Measurements from ENCODE around the gene ZNF280B. TPM values are rescaled to one million over a fixed set of nuclear protein-coding genes. Genes with fewer than 3 reads are reported as not detected.
A peak's percentile ranks its signal among the peaks of the same experiment; 100 is the strongest.

The ZNF280B gene, protein sequence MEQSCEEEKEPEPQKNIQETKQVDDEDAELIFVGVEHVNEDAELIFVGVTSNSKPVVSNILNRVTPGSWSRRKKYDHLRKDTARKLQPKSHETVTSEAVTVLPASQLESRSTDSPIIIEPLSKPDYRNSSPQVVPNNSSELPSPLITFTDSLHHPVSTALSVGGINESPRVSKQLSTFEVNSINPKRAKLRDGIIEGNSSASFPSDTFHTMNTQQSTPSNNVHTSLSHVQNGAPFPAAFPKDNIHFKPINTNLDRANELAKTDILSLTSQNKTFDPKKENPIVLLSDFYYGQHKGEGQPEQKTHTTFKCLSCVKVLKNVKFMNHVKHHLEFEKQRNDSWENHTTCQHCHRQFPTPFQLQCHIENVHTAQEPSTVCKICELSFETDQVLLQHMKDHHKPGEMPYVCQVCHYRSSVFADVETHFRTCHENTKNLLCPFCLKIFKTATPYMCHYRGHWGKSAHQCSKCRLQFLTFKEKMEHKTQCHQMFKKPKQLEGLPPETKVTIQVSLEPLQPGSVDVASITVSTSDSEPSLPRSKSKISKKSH
- total RNA-seq = 1 to 10 TPM; 2.4 to 3.7 (median 2.6) TPM

DNA sequence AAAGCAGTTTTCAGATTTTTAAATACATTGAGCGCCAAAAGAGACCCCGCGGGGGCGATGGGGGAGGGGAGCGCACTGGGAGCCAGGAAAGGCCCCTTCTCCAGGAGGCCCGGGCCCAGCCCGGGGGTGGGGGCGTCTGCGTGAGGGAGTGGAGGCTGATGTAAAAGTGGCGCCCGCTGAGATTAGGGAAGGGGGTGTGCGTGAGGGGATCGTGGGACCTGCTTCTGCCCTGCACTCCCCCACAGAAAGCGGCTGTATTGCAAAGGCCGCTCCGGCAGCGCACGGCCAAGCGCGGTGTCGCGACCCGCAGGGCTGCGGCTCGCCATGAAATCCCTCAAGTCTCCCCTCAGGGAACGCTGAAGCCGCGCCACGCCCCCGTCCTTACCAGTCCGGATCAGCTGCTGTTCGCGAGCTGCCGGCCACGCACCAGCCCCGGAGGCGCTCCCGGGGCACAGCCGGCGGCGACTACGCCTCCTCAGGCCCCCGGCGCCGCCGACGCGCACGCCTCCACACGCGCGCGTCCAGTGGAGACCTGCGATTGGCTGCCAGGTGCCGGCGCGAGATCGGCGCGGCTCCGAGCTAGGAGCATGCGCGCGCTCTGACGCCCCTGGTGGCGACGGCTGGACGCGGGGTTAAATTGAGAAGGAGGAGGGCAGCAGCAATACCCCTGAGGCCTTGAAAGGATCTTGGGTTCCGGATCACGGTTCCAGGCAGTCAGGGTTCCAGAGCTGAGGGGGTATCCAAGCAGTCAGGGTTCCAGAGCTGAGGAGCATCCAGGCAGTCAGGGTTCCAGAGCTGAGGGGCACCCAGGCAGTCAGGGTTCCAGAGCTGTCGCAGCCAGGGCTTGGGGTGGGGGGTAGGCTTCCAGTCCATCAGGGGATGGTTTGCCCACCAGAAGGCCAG lies at the start of gene ZNF280B:
Gene ZNF280B, minus strand, starts transcription at position 469 of the 903 bp plus-strand sequence. CDS start 19,344 bp downstream, outside the sequence.
- Mint-ChIP-seq H3K36me3 (ENCODE audit: insufficient read depth) (peaks cover 16% of the 10 kb centered on the region), H3K27me3 (ENCODE audit: low read depth) (peaks cover 5% of the 10 kb centered on the region), H3K9me3 (no peaks in the 10 kb centered on the region), H3K4me3 (peak within 1 kb of the TSS; percentile 81), H3K4me1 (ENCODE audit: low read depth) (peaks cover 8% of the 10 kb centered on the region)
- DNase-seq (peak; percentile 74), ATAC-seq (peak; percentile 97 to 98)

DNA sequence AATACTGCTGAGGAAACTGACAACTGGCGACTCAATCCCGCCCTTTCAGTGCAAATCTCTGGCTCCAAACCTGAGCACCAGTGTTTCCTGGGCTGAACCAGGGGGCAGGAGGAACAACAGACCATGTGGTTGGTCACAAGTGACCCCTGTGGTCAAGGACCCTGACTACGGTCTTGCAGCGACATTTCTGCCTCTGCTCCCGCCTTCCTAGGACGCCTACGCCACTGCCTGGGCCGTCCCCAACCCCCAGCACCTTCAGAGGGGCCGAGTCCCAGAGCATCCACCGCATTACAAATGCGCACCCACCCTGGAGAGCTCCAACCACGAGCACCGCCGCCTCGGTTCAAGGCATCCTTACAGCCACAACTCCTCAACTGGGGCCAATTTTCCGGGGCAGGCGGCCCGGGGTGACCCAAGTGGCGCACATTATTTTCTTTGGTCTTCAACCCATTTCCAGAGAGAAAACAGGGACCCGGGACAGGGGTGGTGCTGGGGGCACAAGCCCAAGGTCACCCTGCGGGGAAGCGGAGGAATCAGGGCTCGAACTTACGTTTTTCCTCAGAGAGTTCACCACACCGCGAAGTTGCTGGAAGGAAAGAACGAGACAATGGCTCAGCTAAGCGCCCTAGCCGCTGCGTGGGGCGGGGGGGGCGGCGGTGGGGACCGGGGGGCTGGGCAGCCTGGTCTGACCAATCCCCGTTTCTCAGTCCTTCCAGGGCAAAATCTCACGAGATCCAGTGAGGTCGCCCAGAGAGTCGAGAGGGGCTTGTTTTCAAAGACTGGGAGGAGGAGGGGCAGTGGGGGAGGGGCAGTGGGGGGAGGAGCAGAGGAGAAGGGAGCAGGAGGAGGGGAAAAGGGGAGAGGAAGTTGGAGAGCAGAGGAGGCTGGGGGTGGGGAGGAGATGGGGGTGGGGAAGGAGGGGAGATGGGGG lies 48.7 kb upstream of the ZNF280B start:
- ATAC-seq (no peak), DNase-seq (no peak)
- no peaks in the 10 kb centered on the region for H3K27me3 Mint-ChIP-seq (ENCODE audit: low read depth)
- H3K4me1 Mint-ChIP-seq (ENCODE audit: low read depth) = peaks cover 4% of the 10 kb centered on the region
- no peak overlapping the region for H3K4me3 Mint-ChIP-seq
- H3K9me3 Mint-ChIP-seq = no peaks in the 10 kb centered on the region
- H3K36me3 Mint-ChIP-seq (ENCODE audit: insufficient read depth) = no peaks in the 10 kb centered on the region

DNA sequence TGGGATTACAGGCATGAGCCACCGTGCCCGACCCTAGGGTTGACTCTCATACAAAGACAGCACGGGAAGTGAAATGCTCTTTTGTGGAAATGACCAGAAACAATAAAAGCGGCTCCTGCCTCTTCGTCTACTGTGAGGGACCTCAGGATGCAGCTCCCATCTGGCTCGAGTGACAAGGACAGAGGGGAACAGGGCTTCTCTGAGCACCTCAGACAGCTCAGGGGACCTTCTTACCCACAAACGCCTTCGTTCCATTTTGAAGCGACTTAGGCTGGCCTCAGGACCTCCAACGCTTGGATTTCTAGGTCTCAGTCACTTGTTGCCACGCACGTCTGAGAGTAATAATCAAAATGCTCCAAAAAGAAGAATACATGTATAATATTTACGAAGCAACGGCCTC lies 48.0 kb upstream of the ZNF280B start:
- H3K4me1 Mint-ChIP-seq (ENCODE audit: low read depth) = peaks cover 4% of the 10 kb centered on the region
- no peak overlapping the region for H3K4me3 Mint-ChIP-seq
- no peak for ATAC-seq

DNA sequence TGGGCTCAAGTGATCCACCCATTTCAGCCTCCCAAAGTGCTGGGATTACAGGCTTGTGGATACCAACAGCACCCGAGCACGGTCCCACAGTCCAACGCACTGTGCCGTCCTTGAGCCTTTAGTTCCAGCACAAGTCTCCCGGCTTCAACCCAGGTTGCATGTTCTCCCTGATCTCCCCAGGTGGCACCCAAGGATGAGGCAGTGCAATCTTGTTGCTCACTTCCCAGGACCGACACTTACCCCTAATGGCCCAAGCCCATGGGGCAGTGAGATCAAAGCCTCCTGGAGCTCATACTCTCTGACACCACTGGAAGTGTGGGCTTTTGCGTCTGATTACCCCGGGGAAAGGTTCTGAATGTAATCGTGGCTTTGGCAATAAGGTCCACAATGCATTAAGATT lies 47.1 kb upstream of the ZNF280B start:
- Mint-ChIP-seq H3K4me1 (ENCODE audit: low read depth) (peaks cover 4% of the 10 kb centered on the region), H3K4me3 (no peak overlapping the region), H3K27me3 (ENCODE audit: low read depth) (no peaks in the 10 kb centered on the region), H3K36me3 (ENCODE audit: insufficient read depth) (no peaks in the 10 kb centered on the region), H3K9me3 (no peaks in the 10 kb centered on the region)
- ATAC-seq = no peak
- no peak for DNase-seq

More for the DNA sequence above, 48.0 kb upstream of the ZNF280B start:
- DNase-seq = no peak
- Mint-ChIP-seq H3K9me3 (no peaks in the 10 kb centered on the region), H3K27me3 (ENCODE audit: low read depth) (no peaks in the 10 kb centered on the region), H3K36me3 (ENCODE audit: insufficient read depth) (no peaks in the 10 kb centered on the region)

DNA sequence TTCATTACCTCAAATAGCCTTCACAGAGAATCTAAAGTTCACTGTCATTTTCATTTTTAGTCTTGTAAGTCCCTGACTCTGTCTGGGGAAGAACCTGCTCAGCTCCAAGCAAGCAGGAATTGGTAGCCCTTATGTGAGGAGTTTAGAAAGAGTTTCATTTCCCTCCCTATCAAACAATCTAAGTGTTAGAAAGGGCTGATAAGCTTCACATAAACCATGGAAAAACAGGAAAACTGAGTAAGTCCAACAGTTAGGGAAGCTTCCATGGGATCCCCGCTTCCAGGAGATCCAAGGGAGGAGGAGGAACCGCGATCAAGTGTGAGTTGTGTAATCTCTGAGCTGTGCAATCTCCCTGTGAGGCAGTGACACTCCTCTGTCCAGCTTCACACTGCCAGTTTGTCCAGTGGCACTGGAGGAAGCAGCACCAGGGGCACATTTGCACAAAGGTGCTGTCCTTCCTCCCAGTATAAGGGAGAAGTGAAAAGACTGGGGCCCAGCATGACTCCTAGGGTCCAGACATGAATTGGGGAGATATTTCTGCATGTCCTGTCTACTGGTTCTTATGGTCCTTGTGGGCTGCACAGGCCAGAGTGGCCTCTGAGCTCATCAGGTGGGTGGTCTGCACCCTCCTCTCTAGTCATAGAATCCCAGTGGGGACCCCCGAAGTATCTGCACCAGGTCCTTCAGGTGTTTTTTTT lies 46.2 kb upstream of the ZNF280B start:
- DNase-seq (no peak), ATAC-seq (no peak)
- no peak overlapping the region for H3K4me3 Mint-ChIP-seq
- no peaks in the 10 kb centered on the region for H3K36me3 Mint-ChIP-seq (ENCODE audit: insufficient read depth)
- peaks cover 4% of the 10 kb centered on the region for H3K4me1 Mint-ChIP-seq (ENCODE audit: low read depth)
- no peaks in the 10 kb centered on the region for H3K9me3 Mint-ChIP-seq
- no peaks in the 10 kb centered on the region for H3K27me3 Mint-ChIP-seq (ENCODE audit: low read depth)

DNA sequence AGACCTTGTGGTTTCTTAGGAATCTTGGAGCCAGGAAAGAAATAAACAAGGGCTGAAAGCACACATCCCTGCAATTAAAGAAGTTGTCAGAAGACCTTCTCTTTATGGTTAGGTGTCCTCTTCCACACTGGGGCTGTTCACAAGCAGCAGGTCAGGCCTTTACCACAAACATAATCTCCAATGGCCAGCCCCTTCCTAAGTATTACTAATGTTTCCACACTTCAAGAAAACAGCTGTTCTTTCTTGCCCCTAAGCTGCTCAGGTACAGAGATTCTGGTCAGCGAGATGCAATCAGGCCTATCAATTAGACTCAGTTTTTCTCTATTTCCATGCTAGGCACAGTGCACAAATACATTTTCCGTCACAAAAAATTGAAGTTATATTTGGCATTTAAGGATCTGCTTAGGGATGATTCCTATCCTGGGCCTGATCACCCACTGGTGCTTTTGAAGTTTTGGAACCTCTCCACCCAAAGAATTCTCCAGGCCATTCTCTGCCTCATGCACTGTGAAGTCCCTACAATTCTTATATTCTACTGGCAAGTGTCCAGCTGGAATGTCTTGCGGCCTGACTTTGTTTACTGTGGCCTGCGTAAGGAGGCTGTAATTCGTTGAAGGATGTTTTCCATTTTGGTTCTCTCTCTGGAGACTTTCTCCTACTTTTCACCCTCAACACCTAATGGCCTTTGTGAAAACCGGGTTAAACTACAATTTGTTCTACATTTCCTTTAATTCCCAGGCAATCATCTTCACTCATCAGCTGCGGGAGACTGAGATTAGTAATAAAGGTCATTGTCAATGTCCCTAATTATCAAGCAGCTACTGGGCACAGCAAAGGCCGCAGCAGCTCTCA lies 45.4 kb upstream of the ZNF280B start:
- Mint-ChIP-seq H3K36me3 (ENCODE audit: insufficient read depth) (no peaks in the 10 kb centered on the region), H3K4me3 (no peak overlapping the region), H3K9me3 (no peaks in the 10 kb centered on the region), H3K4me1 (ENCODE audit: low read depth) (peaks cover 1% of the 10 kb centered on the region), H3K27me3 (ENCODE audit: low read depth) (no peaks in the 10 kb centered on the region)
- no peak for DNase-seq
- no peak for ATAC-seq

DNA sequence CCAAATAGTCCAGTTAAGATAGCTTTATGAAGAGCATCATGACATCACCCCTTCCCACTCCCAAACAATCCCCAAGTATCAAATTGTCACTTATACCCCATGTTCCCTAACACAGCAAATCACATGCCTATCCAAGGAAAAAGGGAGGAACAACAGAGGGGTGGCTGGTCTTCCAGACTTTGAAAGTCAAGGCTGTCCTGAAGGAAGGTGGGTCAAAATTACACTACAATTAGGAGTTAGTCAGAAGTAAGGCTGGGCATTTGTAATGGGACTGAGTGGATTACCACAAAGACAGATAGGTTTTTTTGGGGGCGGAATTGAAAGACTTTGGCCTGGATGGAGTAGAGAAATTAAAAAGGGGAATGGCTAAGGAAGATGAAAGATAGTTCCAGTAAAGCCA lies 44.6 kb upstream of the ZNF280B start:
- ATAC-seq (no peak), DNase-seq (no peak)
- Mint-ChIP-seq H3K4me3 (no peak overlapping the region), H3K4me1 (ENCODE audit: low read depth) (no peaks in the 10 kb centered on the region), H3K27me3 (ENCODE audit: low read depth) (no peaks in the 10 kb centered on the region), H3K36me3 (ENCODE audit: insufficient read depth) (no peaks in the 10 kb centered on the region), H3K9me3 (no peaks in the 10 kb centered on the region)

DNA sequence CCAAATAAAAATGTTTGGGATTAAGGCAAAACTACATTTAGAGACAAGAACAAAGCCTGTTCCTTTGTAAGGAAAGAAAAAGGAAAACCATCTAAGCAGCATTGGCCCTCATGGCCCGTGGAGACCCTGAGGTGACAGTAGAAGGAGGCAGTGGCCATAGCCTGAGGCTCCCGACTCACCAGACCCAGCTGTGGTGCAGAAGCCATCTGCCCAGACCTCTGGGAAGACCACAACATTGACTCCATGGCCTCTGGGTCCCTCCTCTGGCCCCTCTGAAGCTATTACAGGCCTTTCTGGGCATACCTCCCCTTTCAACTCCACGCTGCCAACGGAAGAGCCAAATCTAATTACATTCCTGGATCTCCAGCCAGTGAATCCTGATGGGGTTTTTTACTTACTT lies 44.1 kb upstream of the ZNF280B start:
- ATAC-seq (no peak), DNase-seq (no peak)
- Mint-ChIP-seq H3K9me3 (no peaks in the 10 kb centered on the region), H3K27me3 (ENCODE audit: low read depth) (no peaks in the 10 kb centered on the region), H3K4me3 (no peak overlapping the region), H3K36me3 (ENCODE audit: insufficient read depth) (no peaks in the 10 kb centered on the region), H3K4me1 (ENCODE audit: low read depth) (no peaks in the 10 kb centered on the region)

DNA sequence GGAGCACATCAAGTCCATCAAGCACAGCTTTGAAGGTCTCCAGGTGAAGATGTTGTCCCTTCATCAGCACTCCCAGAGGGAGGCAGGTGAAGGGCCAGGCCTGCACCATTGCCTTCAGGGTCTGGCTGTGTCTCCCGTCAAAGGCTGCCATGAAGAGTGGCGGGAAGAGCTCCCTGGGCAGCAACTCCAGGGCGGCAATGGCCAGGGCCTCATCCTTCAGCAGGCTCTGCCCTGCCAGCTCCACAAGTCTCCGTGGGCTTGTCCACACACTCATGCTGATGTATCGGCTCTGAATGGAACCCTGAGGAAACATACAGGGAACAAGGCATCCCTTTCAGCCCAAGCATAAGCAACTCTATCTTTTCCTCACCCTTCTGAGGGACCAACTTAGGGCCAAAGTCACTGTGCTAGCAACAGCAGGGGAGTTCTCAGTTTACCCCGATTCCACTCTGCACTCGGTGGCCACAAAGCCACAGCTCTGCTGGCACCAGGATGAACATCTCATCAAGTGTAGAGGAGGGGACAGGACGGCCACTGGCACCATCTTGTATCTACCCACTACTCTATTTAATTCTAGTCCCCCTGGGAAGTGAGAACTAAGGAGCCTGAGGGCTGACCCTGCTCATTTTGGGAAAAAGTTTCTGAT lies 42.4 kb upstream of the ZNF280B start:
- Mint-ChIP-seq H3K27me3 (ENCODE audit: low read depth) (peaks cover 1% of the 10 kb centered on the region), H3K36me3 (ENCODE audit: insufficient read depth) (no peaks in the 10 kb centered on the region), H3K4me1 (ENCODE audit: low read depth) (no peaks in the 10 kb centered on the region), H3K9me3 (no peaks in the 10 kb centered on the region), H3K4me3 (no peak overlapping the region)
- DNase-seq (no peak), ATAC-seq (no peak)

DNA sequence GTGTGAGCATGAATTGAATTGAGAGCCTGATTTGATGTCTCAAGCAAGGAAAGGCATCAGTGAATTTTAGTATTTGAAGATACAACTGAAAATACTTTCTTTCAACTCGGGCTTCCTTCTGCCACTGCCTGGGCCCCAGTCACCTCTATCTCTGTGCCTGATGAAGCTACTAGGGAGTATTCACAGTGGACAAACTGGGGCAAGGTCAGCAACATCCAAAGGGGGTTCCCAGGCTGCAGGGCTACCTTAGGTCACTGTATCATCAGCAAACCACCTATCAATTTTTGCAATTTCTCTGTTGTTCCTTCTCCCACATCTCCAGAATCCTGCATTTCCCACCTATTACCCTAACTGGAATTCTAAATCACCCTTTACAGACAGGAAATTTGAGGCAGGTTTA lies 40.4 kb upstream of the ZNF280B start:
- no peaks in the 10 kb centered on the region for H3K9me3 Mint-ChIP-seq
- no peak overlapping the region for H3K4me3 Mint-ChIP-seq
- H3K27me3 Mint-ChIP-seq (ENCODE audit: low read depth) = peaks cover 1% of the 10 kb centered on the region
- DNase-seq (no peak), ATAC-seq (no peak)
- no peaks in the 10 kb centered on the region for H3K4me1 Mint-ChIP-seq (ENCODE audit: low read depth)
- no peaks in the 10 kb centered on the region for H3K36me3 Mint-ChIP-seq (ENCODE audit: insufficient read depth)

DNA sequence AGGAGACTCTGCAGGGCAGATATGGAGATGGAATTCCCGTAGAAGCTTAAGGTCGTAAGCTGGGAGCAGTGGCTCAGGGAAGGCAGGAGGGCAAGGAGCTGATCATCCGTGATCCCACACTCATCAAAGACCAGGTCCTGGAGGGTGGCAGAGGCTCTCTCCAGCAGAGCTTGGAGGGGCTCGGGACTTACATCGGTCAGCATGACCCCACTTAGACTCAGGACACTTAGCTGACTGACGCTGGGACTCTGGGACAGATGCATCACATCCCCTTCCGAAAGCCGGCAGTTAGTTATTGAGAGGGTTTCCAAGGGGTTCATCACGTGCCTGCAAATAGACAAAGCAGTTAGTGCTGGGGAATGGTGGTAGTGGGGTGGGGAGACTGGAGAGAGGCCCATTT lies 39.8 kb upstream of the ZNF280B start:
- H3K27me3 Mint-ChIP-seq (ENCODE audit: low read depth) = peaks cover 3% of the 10 kb centered on the region
- H3K9me3 Mint-ChIP-seq = no peaks in the 10 kb centered on the region
- H3K4me1 Mint-ChIP-seq (ENCODE audit: low read depth) = no peaks in the 10 kb centered on the region
- ATAC-seq (no peak), DNase-seq (no peak)
- H3K36me3 Mint-ChIP-seq (ENCODE audit: insufficient read depth) = no peaks in the 10 kb centered on the region
- no peak overlapping the region for H3K4me3 Mint-ChIP-seq

DNA sequence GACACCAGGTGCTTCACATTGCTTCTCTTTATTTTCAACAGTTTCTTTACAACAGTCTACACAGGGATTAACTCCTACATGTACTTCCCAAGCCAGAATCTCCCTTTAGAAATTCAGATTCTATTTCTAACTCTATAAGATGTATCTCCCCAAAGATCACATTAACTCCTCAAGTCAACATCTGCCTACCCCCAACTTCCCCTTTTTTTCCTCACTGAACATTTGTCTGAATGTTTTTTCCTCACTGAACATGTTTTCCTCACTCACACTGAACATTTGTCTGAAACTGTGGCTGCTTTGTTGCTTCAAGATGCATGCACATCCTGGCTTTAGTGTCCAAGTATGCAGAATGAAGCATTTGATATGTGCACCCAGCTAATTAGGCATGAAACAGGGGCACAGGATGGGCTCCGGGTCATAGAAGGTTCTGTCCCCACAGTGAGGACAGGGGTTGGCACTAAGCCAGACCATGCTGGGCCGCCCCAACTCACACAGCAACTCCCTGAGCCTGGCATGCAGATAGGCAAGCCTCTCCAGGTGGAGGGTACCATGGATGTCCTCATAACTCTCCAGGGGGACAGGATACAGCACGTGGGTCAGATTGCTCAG lies 39.3 kb upstream of the ZNF280B start:
- no peak for DNase-seq
- H3K36me3 Mint-ChIP-seq (ENCODE audit: insufficient read depth) = no peaks in the 10 kb centered on the region
- H3K27me3 Mint-ChIP-seq (ENCODE audit: low read depth) = peaks cover 6% of the 10 kb centered on the region
- no peak for ATAC-seq
- H3K9me3 Mint-ChIP-seq = no peaks in the 10 kb centered on the region
- H3K4me3 Mint-ChIP-seq = no peak overlapping the region
- H3K4me1 Mint-ChIP-seq (ENCODE audit: low read depth) = no peaks in the 10 kb centered on the region

Measured in activated T-cell treated with anti-CD3 and anti-CD28 coated beads, Interleukin-2, amount 50 U/mL, for 4 hours (primary cell).